ENCODE results near the gene FOXK2. TPM values are rescaled to one million over a fixed set of nuclear protein-coding genes. Genes with fewer than 3 reads are reported as not detected.

The FOXK2 gene
- total and polyA plus RNA-seq, 2 experiments from 2014 or later: 30.2 to 37.7 TPM

DNA sequence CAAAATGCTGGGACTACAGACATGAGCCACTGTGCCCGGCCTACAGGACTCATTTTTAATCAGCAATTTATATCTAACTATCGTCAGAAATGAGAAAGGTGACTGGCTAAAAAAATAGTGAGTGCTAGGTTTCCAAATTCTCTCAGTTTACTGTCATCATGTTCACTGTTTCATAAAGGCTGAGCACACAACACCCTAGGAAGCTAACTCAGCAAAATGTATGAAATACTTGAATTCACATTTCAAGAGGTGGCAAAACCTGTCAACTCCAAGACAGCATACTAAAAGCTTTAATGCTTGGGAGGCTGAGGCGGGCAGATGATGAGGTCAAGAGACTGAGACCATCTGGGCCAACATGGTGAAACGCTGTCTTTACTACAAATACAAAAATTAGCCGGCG, 112.0 kb downstream of the FOXK2 start:
- H3K36me3 ChIP-seq (replicated peaks; ENCODE audit: insufficient read depth, low read depth): no peaks in the 10 kb centered on the region
- no peaks in the 10 kb centered on the region for H3K27me3 ChIP-seq
- no peaks in the 10 kb centered on the region for H3K9me3 ChIP-seq (ENCODE audit: low read depth)
- no peak overlapping the region for H2AFZ ChIP-seq
- no peak for TF ChIP-seq EZH2 (IDR thresholded peaks at IDR 0.05; ENCODE audit: borderline replicate concordance)
- TF ChIP-seq, protein P1, sequence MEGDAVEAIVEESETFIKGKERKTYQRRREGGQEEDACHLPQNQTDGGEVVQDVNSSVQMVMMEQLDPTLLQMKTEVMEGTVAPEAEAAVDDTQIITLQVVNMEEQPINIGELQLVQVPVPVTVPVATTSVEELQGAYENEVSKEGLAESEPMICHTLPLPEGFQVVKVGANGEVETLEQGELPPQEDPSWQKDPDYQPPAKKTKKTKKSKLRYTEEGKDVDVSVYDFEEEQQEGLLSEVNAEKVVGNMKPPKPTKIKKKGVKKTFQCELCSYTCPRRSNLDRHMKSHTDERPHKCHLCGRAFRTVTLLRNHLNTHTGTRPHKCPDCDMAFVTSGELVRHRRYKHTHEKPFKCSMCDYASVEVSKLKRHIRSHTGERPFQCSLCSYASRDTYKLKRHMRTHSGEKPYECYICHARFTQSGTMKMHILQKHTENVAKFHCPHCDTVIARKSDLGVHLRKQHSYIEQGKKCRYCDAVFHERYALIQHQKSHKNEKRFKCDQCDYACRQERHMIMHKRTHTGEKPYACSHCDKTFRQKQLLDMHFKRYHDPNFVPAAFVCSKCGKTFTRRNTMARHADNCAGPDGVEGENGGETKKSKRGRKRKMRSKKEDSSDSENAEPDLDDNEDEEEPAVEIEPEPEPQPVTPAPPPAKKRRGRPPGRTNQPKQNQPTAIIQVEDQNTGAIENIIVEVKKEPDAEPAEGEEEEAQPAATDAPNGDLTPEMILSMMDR (IDR thresholded peaks at IDR 0.05; ENCODE audit: poor library complexity): no peak
- no peak for TF ChIP-seq EZH2phosphoT487 (IDR thresholded peaks at IDR 0.05; ENCODE audit: low read depth, severe bottlenecking, unreplicated experiment)
- H3K79me2 ChIP-seq: peaks cover 83% of the 10 kb centered on the region
- WGBS (ENCODE audit: low lambda C conversion rate, missing lambda C conversion rate): 65% methylated on average over 6 of the region's 6 CpGs
- no peak for DNase-seq (ENCODE audit: low spot score)
- H3K4me3 ChIP-seq: no peak overlapping the region
- H3K9me2 ChIP-seq (replicated peaks; ENCODE audit: insufficient read depth): no peaks in the 10 kb centered on the region
- H3K27ac ChIP-seq: no peak overlapping the region
- no peak overlapping the region for H3K4me2 ChIP-seq
- peaks cover 9% of the 10 kb centered on the region for H3K4me1 ChIP-seq (ENCODE audit: insufficient read depth)
- peaks cover 3% of the 10 kb centered on the region for H4K20me1 ChIP-seq (ENCODE audit: insufficient read depth, poor library complexity, severe bottlenecking)

DNA sequence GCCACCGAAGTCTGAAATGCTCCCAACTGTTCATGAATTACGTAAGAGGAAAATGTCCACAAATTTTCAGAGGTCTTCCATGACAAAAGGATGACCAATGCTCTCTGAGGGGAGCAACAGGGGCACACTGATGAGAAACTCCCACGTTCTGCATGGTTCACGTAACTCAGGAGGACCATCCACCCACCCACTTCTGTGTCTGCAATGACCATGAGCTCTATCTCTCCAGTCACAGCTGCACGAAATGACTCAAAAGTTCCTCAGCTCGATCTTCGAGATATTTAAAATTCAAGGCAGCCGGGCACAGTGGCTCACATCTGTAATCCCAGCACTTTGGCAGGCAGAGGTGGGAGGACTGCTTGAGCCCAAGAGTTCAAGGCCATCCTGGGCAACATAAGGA, 112.9 kb downstream of the FOXK2 start:
- Histone ChIP-seq H2AFZ (no peak overlapping the region), H3K9me2 (replicated peaks; ENCODE audit: insufficient read depth) (no peaks in the 10 kb centered on the region), H3K27me3 (no peaks in the 10 kb centered on the region), H3K27ac (no peak overlapping the region), H3K9me3 (ENCODE audit: low read depth) (no peaks in the 10 kb centered on the region), H3K79me2 (peaks cover 82% of the 10 kb centered on the region), H3K4me1 (ENCODE audit: insufficient read depth) (peaks cover 15% of the 10 kb centered on the region), H4K20me1 (ENCODE audit: insufficient read depth, poor library complexity, severe bottlenecking) (no peaks in the 10 kb centered on the region), H3K36me3 (replicated peaks; ENCODE audit: insufficient read depth, low read depth) (no peaks in the 10 kb centered on the region), H3K4me2 (no peak overlapping the region), H3K4me3 (no peak overlapping the region)
- WGBS (ENCODE audit: low lambda C conversion rate, missing lambda C conversion rate): 96% methylated on average over 8 of the region's 8 CpGs
- TF ChIP-seq EZH2 (IDR thresholded peaks at IDR 0.05; ENCODE audit: borderline replicate concordance) (no peak), EZH2phosphoT487 (IDR thresholded peaks at IDR 0.05; ENCODE audit: low read depth, severe bottlenecking, unreplicated experiment) (no peak)
- TF ChIP-seq, protein P1 (IDR thresholded peaks at IDR 0.05; ENCODE audit: poor library complexity): no peak
- no peak for DNase-seq (ENCODE audit: low spot score)

DNA sequence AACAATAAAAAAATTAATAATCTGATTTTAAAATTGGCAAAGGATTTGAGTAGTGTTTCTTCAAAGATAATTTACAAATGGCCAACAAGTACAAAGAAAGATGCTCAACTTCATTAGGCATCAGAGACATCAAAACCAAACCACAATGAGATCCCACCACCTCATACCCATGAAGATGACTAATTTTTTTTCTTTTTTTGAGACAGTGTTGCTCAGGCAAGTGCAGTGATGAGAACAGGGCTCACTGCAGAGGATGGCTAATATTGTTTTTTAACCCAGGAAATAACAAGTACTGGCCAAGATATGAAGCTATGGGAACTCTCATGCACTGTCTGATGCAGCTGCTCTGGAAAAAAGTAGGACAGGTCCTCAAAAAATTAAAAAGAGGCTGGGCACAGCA, 113.8 kb downstream of the FOXK2 start:
- DNase-seq (ENCODE audit: low spot score): no peak
- Histone ChIP-seq H3K4me2 (no peak overlapping the region), H3K27me3 (no peaks in the 10 kb centered on the region), H2AFZ (no peak overlapping the region), H3K36me3 (replicated peaks; ENCODE audit: insufficient read depth, low read depth) (no peaks in the 10 kb centered on the region), H3K9me2 (replicated peaks; ENCODE audit: insufficient read depth) (no peaks in the 10 kb centered on the region), H3K4me1 (ENCODE audit: insufficient read depth) (peaks cover 20% of the 10 kb centered on the region), H4K20me1 (ENCODE audit: insufficient read depth, poor library complexity, severe bottlenecking) (no peaks in the 10 kb centered on the region), H3K79me2 (peaks cover 84% of the 10 kb centered on the region), H3K9me3 (ENCODE audit: low read depth) (no peaks in the 10 kb centered on the region), H3K4me3 (no peak overlapping the region), H3K27ac (no peak overlapping the region)
- TF ChIP-seq, protein P1 (IDR thresholded peaks at IDR 0.05; ENCODE audit: poor library complexity): no peak
- no peak for TF ChIP-seq EZH2 (IDR thresholded peaks at IDR 0.05; ENCODE audit: borderline replicate concordance)
- no peak for TF ChIP-seq EZH2phosphoT487 (IDR thresholded peaks at IDR 0.05; ENCODE audit: low read depth, severe bottlenecking, unreplicated experiment)
